WTC11 (cell line): ENCODE measurements around the gene GAS2L3.

Source experiments
- ATF2 ChIP-seq: sonication (generic); formaldehyde crosslinking; IDR thresholded peaks from 2 replicates; pipeline ENCODE4 v1.8.1; 2022; ENCODE audit warnings: low read depth, missing genetic modification reagents, borderline replicate concordance
- CTCF ChIP-seq: fragments of 200-600 bp; IDR thresholded peaks from 2 replicates; pipeline ENCODE4 v1.8.0; 2022; ENCODE audit warnings: antibody characterized with exemption
- USF2 ChIP-seq: sonication (generic); formaldehyde crosslinking; IDR thresholded peaks from 2 replicates; pipeline ENCODE4 v1.8.1; 2023; ENCODE audit warnings: mild to moderate bottlenecking, missing genetic modification reagents, moderate library complexity

GRCh38 chr12:100553936-100554335, 19.5 kb upstream of the GAS2L3 start:
- TF ChIP-seq USF2 = no peak
- TF ChIP-seq CTCF = no peak
- no peak for TF ChIP-seq ATF2 (CRISPR knock-in tag)
